ENCODE data around the gene E2F3. TPM values are rescaled to one million over a fixed set of nuclear protein-coding genes. Genes with fewer than 3 reads are reported as not detected.

E2F3 gene
- total RNA-seq, 4 donors from 2014 or later: 2.2 to 16.3 (median 5.6) TPM

- intact Hi-C loops (cut with DNase I; ENCODE audit: low total_unique reads): no loop called here
- H3K36me3 ChIP-seq: no peaks in the 10 kb centered on the region
- H3K4me1 ChIP-seq: peaks cover 5 to 43% (median 23%) of the 10 kb centered on the region in 4 donors
- no peaks in the 10 kb centered on the region for H3K27me3 ChIP-seq
- 77 to 90% methylated on average over 2 to 3 of the region's 3 CpGs for WGBS, 2 donors (ENCODE audit: low coverage in 1 of 2)
- H3K9me3 ChIP-seq: no peaks in the 10 kb centered on the region
- in situ Hi-C loops (cut with MboI; ENCODE audit: low pct_ligation_motif_present in 1 of 4, low pct_unique_long_range_greater_than_20kb in 1 of 4, low sequenced_read_pairs in 3 of 4): loop anchor here in 1 of 4 donors (10.0 kb wide), 1 partner anchor 121 kb away; the partner anchor contains the start of gene CDKAL1
- no peak for DNase-seq
- no peak overlapping the region for H3K27ac ChIP-seq
- TF ChIP-seq POLR2A (IDR thresholded peaks at IDR 0.05) (no peak), POLR2AphosphoS5 (IDR thresholded peaks at IDR 0.05) (no peak)
- H3K4me3 ChIP-seq: no peak overlapping the region
Measured at GRCh38 chr6:20413826-20414225, 12.1 kb downstream of the E2F3 start.

- Histone ChIP-seq H3K4me3 (no peak overlapping the region), H3K4me1 (peaks cover 5 to 48% (median 23%) of the 10 kb centered on the region in 4 donors), H3K27ac (peak overlapping the region in 1 of 4 donors; percentile 70), H3K27me3 (no peaks in the 10 kb centered on the region), H3K9me3 (no peaks in the 10 kb centered on the region), H3K36me3 (no peaks in the 10 kb centered on the region)
- DNase-seq: no peak
- TF ChIP-seq POLR2AphosphoS5 (IDR thresholded peaks at IDR 0.05): no peak
- TF ChIP-seq EP300 (IDR thresholded peaks at IDR 0.05; ENCODE audit: low read depth): no peak
- TF ChIP-seq CTCF (IDR thresholded peaks at IDR 0.05): no peak
- no peak for TF ChIP-seq POLR2A (IDR thresholded peaks at IDR 0.05)
- intact Hi-C loops (cut with DNase I; ENCODE audit: low total_unique reads) (no loop called here), in situ Hi-C loops (cut with MboI; ENCODE audit: low pct_ligation_motif_present in 1 of 4, low pct_unique_long_range_greater_than_20kb in 1 of 4, low sequenced_read_pairs in 3 of 4) (loop anchor here in 1 of 4 donors (10.0 kb wide), 1 partner anchor 120 kb away; the partner anchor contains the start of gene CDKAL1)
- WGBS, 2 donors (ENCODE audit: low coverage in 1 of 2): 89 to 94% methylated on average over 6 to 8 of the region's 8 CpGs
Measured at GRCh38 chr6:20414711-20415110, 13.0 kb downstream of the E2F3 start.

- no peak for TF ChIP-seq POLR2AphosphoS5 (IDR thresholded peaks at IDR 0.05)
- TF ChIP-seq POLR2A (IDR thresholded peaks at IDR 0.05): no peak
- TF ChIP-seq EP300 (IDR thresholded peaks at IDR 0.05; ENCODE audit: low read depth): no peak
- no peak for TF ChIP-seq CTCF (IDR thresholded peaks at IDR 0.05)
- peaks cover 5 to 49% (median 25%) of the 10 kb centered on the region in 4 donors for H3K4me1 ChIP-seq
- 78 to 82% methylated on average over 3 to 7 of the region's 7 CpGs for WGBS, 2 donors (ENCODE audit: low coverage in 1 of 2)
- H3K27ac ChIP-seq: peak overlapping the region in 3 of 4 donors; percentile 63 to 70 (median 66)
- no peak overlapping the region for H3K4me3 ChIP-seq
- H3K36me3 ChIP-seq: no peaks in the 10 kb centered on the region
- H3K27me3 ChIP-seq: no peaks in the 10 kb centered on the region
- no peak for DNase-seq
- no peaks in the 10 kb centered on the region for H3K9me3 ChIP-seq
- intact Hi-C loops (cut with DNase I; ENCODE audit: low total_unique reads): no loop called here
- in situ Hi-C loops (cut with MboI; ENCODE audit: low pct_ligation_motif_present in 1 of 4, low pct_unique_long_range_greater_than_20kb in 1 of 4, low sequenced_read_pairs in 3 of 4): loop anchor here in 1 of 4 donors (10.0 kb wide), 1 partner anchor 119 kb away; the partner anchor contains the start of gene CDKAL1
Measured at GRCh38 chr6:20415304-20415703, 13.6 kb downstream of the E2F3 start.

- H3K36me3 ChIP-seq: no peaks in the 10 kb centered on the region
- intact Hi-C loops (cut with DNase I; ENCODE audit: low total_unique reads): no loop called here
- no peak overlapping the region for H3K4me3 ChIP-seq
- peaks cover 5 to 49% (median 27%) of the 10 kb centered on the region in 4 donors for H3K4me1 ChIP-seq
- TF ChIP-seq POLR2A (IDR thresholded peaks at IDR 0.05): no peak
- TF ChIP-seq POLR2AphosphoS5 (IDR thresholded peaks at IDR 0.05): no peak
- no peak for TF ChIP-seq EP300 (IDR thresholded peaks at IDR 0.05; ENCODE audit: low read depth)
- no peak for TF ChIP-seq CTCF (IDR thresholded peaks at IDR 0.05)
- in situ Hi-C loops (cut with MboI; ENCODE audit: low pct_ligation_motif_present in 1 of 4, low pct_unique_long_range_greater_than_20kb in 1 of 4, low sequenced_read_pairs in 3 of 4): loop anchor here in 1 of 4 donors (10.0 kb wide), 1 partner anchor 119 kb away; the partner anchor contains the start of gene CDKAL1
- no peaks in the 10 kb centered on the region for H3K9me3 ChIP-seq
- H3K27ac ChIP-seq: peak overlapping the region; percentile 63 to 72 (median 68)
- DNase-seq: no peak
- 38 to 42% methylated on average over 4 to 6 of the region's 6 CpGs for WGBS, 2 donors (ENCODE audit: low coverage in 1 of 2)
- H3K27me3 ChIP-seq: no peaks in the 10 kb centered on the region
Measured at GRCh38 chr6:20415712-20416454, 14.2 kb downstream of the E2F3 start.

Measured in transverse colon (tissue), 4 donors.